ENCODE data around the gene PHACTR1. TPM values are rescaled to one million over a fixed set of nuclear protein-coding genes. Genes with fewer than 3 reads are reported as not detected.

Gene PHACTR1
- total and polyA plus RNA-seq, 2 donors (not counting 1 experiment from before 2014, with no cell fraction given), result 0.60 to 1.2 TPM

DNA sequence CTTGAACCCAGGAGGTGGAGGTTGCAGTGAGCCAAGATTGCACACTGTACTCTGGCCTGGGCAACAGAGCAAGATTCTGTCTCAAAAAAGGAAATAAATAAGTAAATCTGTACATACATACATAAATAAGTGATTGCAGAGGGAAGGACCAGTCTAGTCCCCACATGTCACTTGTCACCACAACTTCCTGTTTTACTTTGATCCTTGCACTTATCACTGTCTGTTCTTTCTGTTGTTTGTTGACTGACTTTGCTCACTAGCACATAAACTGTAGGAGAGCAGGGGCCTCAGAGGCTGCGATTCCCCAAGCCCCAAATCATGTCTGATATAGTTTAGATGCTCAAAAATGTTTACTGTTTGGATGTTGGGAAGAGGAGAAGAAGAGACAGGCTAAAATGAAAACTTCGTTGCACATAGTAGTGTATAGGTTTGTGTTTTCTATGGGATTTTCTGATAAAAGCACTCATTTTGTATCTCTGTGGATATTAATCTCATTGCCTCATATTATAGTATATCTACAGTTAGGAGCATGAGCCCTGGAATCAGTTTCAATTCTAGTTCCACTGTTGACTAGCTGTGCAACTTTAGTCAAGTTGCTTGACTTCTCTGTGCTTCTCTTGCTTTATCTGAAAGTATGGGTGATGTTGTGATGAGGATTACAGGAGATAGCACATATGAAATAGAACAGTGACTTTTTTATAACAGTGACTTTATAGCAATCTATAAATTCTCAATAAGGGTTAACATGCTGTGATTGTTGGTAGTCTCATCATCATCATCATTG lies 446.8 kb downstream of the PHACTR1 start:
- Histone ChIP-seq H4K20me1 (ENCODE audit: control insufficient read depth, extremely low read depth, insufficient read depth, low read length) (no peaks in the 10 kb centered on the region), H3K27ac (ENCODE audit: insufficient read depth, low read length) (no peak overlapping the region), H3K9ac (ENCODE audit: insufficient read depth, low read length) (no peak overlapping the region), H2AFZ (ENCODE audit: low read length) (no peak overlapping the region), H3K4me3 (replicated peaks in 1 of 4; ENCODE audit: control extremely low read depth in 1 of 4, insufficient read depth in 1 of 4, low read depth in 3 of 4, low read length in 4 of 4) (no peak overlapping the region), H3K79me2 (ENCODE audit: control insufficient read depth, insufficient read depth, low read length) (no peaks in the 10 kb centered on the region), H3K4me1 (ENCODE audit: control insufficient read depth, extremely low read depth, insufficient read depth, low read length) (no peaks in the 10 kb centered on the region), H3K36me3 (ENCODE audit: control insufficient read depth, insufficient read depth, low read length) (no peaks in the 10 kb centered on the region), H3K27me3 (ENCODE audit: control insufficient read depth, insufficient read depth, low read length) (no peaks in the 10 kb centered on the region), H3K9me3 (ENCODE audit: control insufficient read depth, insufficient read depth, low read depth, low read length) (no peaks in the 10 kb centered on the region), H3K4me2 (ENCODE audit: extremely low read depth, insufficient read depth, low read length) (no peak overlapping the region)
- no peak for DNase-seq (ENCODE audit: low read depth in 2 of 2)
- TF ChIP-seq, protein P1, sequence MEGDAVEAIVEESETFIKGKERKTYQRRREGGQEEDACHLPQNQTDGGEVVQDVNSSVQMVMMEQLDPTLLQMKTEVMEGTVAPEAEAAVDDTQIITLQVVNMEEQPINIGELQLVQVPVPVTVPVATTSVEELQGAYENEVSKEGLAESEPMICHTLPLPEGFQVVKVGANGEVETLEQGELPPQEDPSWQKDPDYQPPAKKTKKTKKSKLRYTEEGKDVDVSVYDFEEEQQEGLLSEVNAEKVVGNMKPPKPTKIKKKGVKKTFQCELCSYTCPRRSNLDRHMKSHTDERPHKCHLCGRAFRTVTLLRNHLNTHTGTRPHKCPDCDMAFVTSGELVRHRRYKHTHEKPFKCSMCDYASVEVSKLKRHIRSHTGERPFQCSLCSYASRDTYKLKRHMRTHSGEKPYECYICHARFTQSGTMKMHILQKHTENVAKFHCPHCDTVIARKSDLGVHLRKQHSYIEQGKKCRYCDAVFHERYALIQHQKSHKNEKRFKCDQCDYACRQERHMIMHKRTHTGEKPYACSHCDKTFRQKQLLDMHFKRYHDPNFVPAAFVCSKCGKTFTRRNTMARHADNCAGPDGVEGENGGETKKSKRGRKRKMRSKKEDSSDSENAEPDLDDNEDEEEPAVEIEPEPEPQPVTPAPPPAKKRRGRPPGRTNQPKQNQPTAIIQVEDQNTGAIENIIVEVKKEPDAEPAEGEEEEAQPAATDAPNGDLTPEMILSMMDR (conservative IDR thresholded peaks at IDR 0.05 in 1 of 2, IDR thresholded peaks at IDR 0.05 in 1 of 2; ENCODE audit: low read depth in 1 of 2, low read length in 2 of 2), result no peak
- no peak for TF ChIP-seq EZH2 (IDR thresholded peaks at IDR 0.05; ENCODE audit: low read length, missing control alignments)

DNA sequence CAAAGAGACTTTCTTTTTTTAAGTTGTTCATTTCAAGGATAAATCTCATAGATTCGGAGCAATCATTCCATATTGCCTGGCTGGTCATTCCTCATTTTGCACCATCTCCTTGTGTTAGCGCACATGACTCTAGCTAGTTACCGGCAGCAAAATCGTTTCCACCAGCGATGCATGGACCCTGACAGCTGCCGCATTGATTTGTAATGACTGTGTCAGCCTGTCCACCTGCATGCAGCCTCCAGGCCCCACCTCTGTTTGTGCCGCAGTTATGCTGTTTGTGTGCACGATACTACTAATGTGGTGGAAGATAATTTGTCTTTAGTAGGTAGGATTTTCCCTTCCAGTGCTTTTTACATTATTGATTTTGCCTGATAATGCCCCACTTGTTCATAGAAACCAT lies 447.7 kb downstream of the PHACTR1 start:
- Histone ChIP-seq H2AFZ (ENCODE audit: low read length) (no peak overlapping the region), H3K9ac (ENCODE audit: insufficient read depth, low read length) (no peak overlapping the region), H4K20me1 (ENCODE audit: control insufficient read depth, extremely low read depth, insufficient read depth, low read length) (no peaks in the 10 kb centered on the region), H3K27me3 (ENCODE audit: control insufficient read depth, insufficient read depth, low read length) (no peaks in the 10 kb centered on the region), H3K9me3 (ENCODE audit: control insufficient read depth, insufficient read depth, low read depth, low read length) (no peaks in the 10 kb centered on the region), H3K79me2 (ENCODE audit: control insufficient read depth, insufficient read depth, low read length) (no peaks in the 10 kb centered on the region), H3K4me3 (replicated peaks in 1 of 4; ENCODE audit: control extremely low read depth in 1 of 4, insufficient read depth in 1 of 4, low read depth in 3 of 4, low read length in 4 of 4) (no peak overlapping the region), H3K36me3 (ENCODE audit: control insufficient read depth, insufficient read depth, low read length) (no peaks in the 10 kb centered on the region), H3K4me2 (ENCODE audit: extremely low read depth, insufficient read depth, low read length) (no peak overlapping the region), H3K4me1 (ENCODE audit: control insufficient read depth, extremely low read depth, insufficient read depth, low read length) (no peaks in the 10 kb centered on the region), H3K27ac (ENCODE audit: insufficient read depth, low read length) (no peak overlapping the region)
- DNase-seq (ENCODE audit: low read depth in 2 of 2), result no peak
- no peak for TF ChIP-seq EZH2 (IDR thresholded peaks at IDR 0.05; ENCODE audit: low read length, missing control alignments)
- TF ChIP-seq, protein P1 (conservative IDR thresholded peaks at IDR 0.05 in 1 of 2, IDR thresholded peaks at IDR 0.05 in 1 of 2; ENCODE audit: low read depth in 1 of 2, low read length in 2 of 2), result no peak

DNA sequence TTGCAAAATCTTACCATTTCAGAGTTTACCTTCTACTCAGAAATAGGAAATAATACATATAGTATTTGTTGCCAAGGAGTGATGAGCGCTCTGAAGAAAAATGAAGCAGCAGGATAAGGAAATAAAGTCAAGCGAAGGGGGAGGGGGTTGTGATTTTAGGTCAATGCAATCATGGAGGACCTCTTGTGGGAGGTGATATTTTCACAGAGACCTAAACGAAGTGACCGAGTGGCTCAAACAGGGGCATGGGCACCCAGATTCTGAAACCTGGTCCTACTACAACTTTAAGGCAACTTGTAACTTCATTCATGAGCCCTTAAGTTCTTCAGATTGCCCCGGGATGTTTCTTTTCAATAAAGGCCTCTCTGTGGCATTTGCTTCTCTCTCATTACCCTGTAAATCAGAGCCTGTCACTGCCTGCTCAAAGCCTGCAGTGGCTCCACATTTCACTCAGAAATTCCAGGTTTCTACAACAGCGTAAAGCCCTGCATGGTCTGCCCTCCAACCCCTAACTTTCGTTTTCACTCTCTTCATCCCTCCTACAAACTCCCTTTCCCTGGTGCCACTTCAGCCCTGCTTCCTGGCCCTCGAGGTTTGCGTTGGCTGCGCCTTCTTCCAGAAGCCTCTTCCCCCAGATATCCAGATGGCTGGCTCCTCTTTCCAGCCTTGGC lies 449.1 kb downstream of the PHACTR1 start:
- Histone ChIP-seq H3K27ac (ENCODE audit: insufficient read depth, low read length) (no peak overlapping the region), H2AFZ (ENCODE audit: low read length) (peak overlapping the region; percentile 9), H3K4me2 (ENCODE audit: extremely low read depth, insufficient read depth, low read length) (peak overlapping the region; percentile 35), H3K4me3 (replicated peaks in 1 of 4; ENCODE audit: control extremely low read depth in 1 of 4, insufficient read depth in 1 of 4, low read depth in 3 of 4, low read length in 4 of 4) (peak overlapping the region in 2 of 4 experiments; percentile 7 to 26), H4K20me1 (ENCODE audit: control insufficient read depth, extremely low read depth, insufficient read depth, low read length) (no peaks in the 10 kb centered on the region), H3K4me1 (ENCODE audit: control insufficient read depth, extremely low read depth, insufficient read depth, low read length) (no peaks in the 10 kb centered on the region), H3K9ac (ENCODE audit: insufficient read depth, low read length) (no peak overlapping the region), H3K79me2 (ENCODE audit: control insufficient read depth, insufficient read depth, low read length) (no peaks in the 10 kb centered on the region), H3K36me3 (ENCODE audit: control insufficient read depth, insufficient read depth, low read length) (no peaks in the 10 kb centered on the region), H3K27me3 (ENCODE audit: control insufficient read depth, insufficient read depth, low read length) (no peaks in the 10 kb centered on the region), H3K9me3 (ENCODE audit: control insufficient read depth, insufficient read depth, low read depth, low read length) (no peaks in the 10 kb centered on the region)
- DNase-seq (ENCODE audit: low read depth in 2 of 2), result peak in 1 of 2 donors; percentile 8
- TF ChIP-seq EZH2 (IDR thresholded peaks at IDR 0.05; ENCODE audit: low read length, missing control alignments), result no peak
- TF ChIP-seq, protein P1 (conservative IDR thresholded peaks at IDR 0.05 in 1 of 2, IDR thresholded peaks at IDR 0.05 in 1 of 2; ENCODE audit: low read depth in 1 of 2, low read length in 2 of 2), result no peak

Measured in fibroblast of lung (primary cell).